Duodenal mucosa (tissue), 2 donors: ENCODE measurements around the gene DNPH1.

Experiments used
- H3K27ac ChIP-seq: one replicate; pipeline ENCODE4 v1.7.0; 2013; ENCODE audit warnings: low read depth, low read length
- H3K27me3 ChIP-seq, 2 donors: one replicate each; pipeline ENCODE4 v1.7.0; 2013; ENCODE audit warnings: low read length in 2 of 2, control low read depth in 1 of 2; ENCODE audit not compliant: insufficient read depth in 2 of 2, control insufficient read depth in 1 of 2
- H3K36me3 ChIP-seq, 2 donors: one replicate each; pipeline ENCODE4 v1.7.0; 2013; ENCODE audit warnings: low read length in 2 of 2, control low read depth in 1 of 2; ENCODE audit not compliant: insufficient read depth in 2 of 2, control insufficient read depth in 1 of 2
- H3K4me1 ChIP-seq, 2 donors: one replicate each; pipeline ENCODE4 v1.7.0; 2013; ENCODE audit warnings: low read length in 2 of 2, control low read depth in 1 of 2; ENCODE audit not compliant: insufficient read depth in 2 of 2, control insufficient read depth in 1 of 2
- H3K4me3 ChIP-seq, 2 donors: one replicate each; pipeline ENCODE4 v1.7.0; 2013; ENCODE audit warnings: low read length in 2 of 2, low read depth in 1 of 2
- H3K9ac ChIP-seq, 2 donors: one replicate each; pipeline ENCODE4 v1.7.0; 2013; ENCODE audit warnings: low read length in 2 of 2, low read depth in 1 of 2
- H3K9me3 ChIP-seq, 2 donors: one replicate each; pipeline ENCODE4 v1.7.0; 2013; ENCODE audit warnings: low read length in 2 of 2, control low read depth in 1 of 2; ENCODE audit not compliant: control insufficient read depth in 1 of 2

The DNPH1 gene

DNA sequence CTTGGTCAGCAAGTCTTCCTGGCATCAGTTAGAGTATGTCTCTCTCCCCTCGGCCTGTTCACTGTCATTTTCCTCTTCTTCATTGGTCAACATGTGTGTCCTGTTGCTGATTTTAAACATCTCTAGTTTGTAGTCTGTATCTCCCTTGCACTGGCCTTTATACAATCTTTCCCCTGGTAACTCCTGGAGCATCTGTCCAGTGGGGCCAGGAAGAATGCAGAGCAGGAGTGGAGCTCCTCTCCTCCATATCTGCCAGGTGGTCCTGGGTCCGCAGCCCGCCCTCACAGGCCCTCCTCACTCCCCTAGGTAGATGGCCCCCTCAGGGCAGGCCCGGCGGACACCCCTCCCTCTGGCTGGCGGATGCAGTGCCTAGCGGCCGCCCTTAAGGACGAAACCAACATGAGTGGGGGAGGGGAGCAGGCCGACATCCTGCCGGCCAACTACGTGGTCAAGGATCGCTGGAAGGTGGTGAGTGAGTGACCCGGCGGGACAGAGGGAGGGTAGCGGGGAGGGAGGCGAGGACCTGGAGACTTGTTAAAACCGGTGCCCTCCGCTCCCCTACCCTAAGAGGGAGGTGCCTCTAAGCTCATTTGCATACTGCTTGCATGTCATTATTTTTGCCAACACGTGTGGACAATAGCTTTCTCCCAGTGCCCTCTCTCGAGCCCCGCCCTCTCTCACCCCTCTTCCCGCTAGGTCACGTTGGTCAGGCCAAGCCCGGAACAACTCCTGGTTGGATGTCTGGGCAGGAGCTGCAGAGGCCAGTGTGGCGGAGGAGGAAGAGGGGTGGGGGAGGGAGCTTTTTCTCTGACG, 17.2 kb upstream of the DNPH1 start:
- H3K4me1 ChIP-seq: peaks cover 4 to 13% of the 10 kb centered on the region in 2 donors
- peak overlapping the region; percentile 75 to 87 for H3K4me3 ChIP-seq
- H3K9me3 ChIP-seq: no peaks in the 10 kb centered on the region
- no peak overlapping the region for H3K27ac ChIP-seq
- H3K27me3 ChIP-seq: peaks cover 46 to 51% of the 10 kb centered on the region in 2 donors
- H3K9ac ChIP-seq: peak overlapping the region in 1 of 2 donors; percentile 70
- no peaks in the 10 kb centered on the region for H3K36me3 ChIP-seq

DNA sequence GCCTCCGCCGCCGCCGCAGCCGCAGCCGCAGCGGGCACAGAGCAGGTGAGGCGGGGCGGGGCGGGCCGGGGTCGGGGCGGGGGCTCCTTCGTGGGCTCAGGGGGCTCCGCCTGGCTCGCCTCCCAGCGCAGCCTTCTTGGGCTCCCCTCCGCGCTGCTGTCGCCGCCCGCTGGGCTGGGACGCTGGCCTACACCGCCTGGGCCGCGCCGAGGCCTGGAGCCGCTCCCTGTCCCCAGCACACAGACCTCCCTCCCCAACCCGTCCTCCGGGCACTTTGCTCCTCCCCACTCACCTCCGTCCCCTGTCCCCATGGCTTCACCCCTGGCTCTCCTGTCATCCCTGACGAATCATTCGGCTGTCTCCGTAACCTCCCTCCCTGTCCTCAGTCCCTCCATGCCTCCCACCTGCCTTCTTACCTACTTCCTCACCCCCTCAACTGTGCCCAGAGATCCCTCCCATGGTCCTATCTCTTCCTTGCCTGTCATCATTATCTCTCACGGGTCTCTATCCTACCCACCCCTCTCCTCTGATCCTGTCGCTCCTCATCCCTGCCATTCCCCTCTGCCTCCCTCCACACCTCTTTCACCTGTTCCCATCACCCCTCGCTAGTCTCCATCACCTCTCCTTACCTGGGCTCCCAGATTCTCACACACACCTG, 14.5 kb upstream of the DNPH1 start:
- Histone ChIP-seq H3K4me3 (no peak overlapping the region), H3K27me3 (peaks cover 36 to 45% of the 10 kb centered on the region in 2 donors)

DNA sequence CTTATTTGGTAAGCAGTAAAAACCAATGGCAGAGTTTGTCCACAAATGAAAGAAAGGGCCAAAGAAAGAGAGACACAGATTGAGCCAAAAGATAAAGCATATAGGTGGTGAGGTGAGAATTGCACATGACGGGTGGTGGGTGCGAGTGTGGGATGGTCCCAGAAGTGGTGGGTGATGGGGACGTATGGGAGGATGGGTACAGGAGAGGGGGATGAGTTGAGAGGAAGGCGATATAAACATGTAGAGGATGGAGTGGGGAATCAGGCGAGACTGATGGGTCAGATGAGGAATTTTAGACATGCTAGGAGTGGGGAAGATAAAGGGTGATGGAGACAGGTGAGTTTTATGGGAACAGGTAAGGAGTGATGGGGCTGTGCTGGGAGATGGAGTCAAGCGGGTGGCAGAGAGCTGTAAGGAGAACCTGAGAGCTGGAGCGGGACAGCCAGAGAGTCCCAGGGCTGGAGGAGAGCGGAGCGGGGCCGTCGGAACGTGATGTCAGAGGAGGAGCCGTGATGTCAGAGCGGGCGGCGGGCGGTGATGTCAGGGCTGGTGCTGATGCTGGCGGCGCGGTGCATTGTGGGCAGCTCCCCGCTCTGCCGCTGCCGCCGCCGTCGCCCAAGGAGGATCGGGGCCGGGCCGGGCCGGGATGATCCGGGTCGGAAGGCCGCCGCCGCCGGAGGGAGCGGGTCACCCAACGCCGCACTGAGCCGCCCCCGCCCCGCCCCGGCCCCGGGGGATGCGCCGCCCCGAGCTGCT, 13.8 kb upstream of the DNPH1 start, which contains the start of gene TTBK1:
Gene TTBK1 (plus strand): TSS at position 574 of the 756 bp plus-strand sequence. CDS start 3,180 bp downstream, outside the sequence.
- H3K27me3 ChIP-seq: peaks cover 36 to 47% of the 10 kb centered on the region in 2 donors
- peaks cover 4 to 13% of the 10 kb centered on the region in 2 donors for H3K4me1 ChIP-seq
- no peaks in the 10 kb centered on the region for H3K36me3 ChIP-seq
- H3K9ac ChIP-seq: no peak within 1 kb of the TSS
- no peak within 1 kb of the TSS for H3K27ac ChIP-seq
- no peak within 1 kb of the TSS for H3K4me3 ChIP-seq
- H3K9me3 ChIP-seq: peaks cover 0 to 3% of the 10 kb centered on the region in 2 donors

More for the DNA sequence above, 14.5 kb upstream of the DNPH1 start:
- Histone ChIP-seq H3K9ac (no peak overlapping the region), H3K9me3 (peaks cover 0 to 3% of the 10 kb centered on the region in 2 donors), H3K4me1 (peaks cover 4 to 13% of the 10 kb centered on the region in 2 donors), H3K27ac (no peak overlapping the region), H3K36me3 (no peaks in the 10 kb centered on the region)

- H3K27me3 ChIP-seq: peaks cover 39 to 50% of the 10 kb centered on the region in 2 donors
- no peak overlapping the region for H3K4me3 ChIP-seq
- no peaks in the 10 kb centered on the region for H3K36me3 ChIP-seq
- H3K9me3 ChIP-seq: peaks cover 0 to 3% of the 10 kb centered on the region in 2 donors
- H3K27ac ChIP-seq: no peak overlapping the region
- peaks cover 0 to under 1% of the 10 kb centered on the region in 2 donors for H3K4me1 ChIP-seq
- no peak overlapping the region for H3K9ac ChIP-seq
Observed at GRCh38 chr6:43241446-43241845, 12.2 kb upstream of the DNPH1 start.

DNA sequence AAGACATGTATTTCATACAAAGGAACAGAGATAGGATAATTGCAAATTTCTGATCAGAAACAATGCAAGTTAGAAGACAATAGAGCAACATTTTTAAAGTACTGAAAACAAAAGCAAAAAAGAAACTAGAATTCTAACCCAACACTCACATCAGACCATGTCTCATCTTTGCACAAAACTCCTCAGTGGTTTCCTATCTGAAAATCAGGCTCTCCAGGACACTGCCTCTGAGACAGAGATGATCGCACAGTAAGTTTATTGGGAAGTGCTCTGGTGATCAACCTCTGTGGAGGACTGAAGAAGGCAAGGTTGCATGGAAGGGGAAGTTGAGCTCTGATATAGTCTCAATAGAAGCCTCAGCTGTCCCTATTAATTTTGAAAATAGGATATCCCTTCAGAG, 11.7 kb upstream of the DNPH1 start:
- Histone ChIP-seq H3K36me3 (no peaks in the 10 kb centered on the region), H3K4me3 (no peak overlapping the region), H3K9me3 (peaks cover 0 to 3% of the 10 kb centered on the region in 2 donors), H3K4me1 (no peaks in the 10 kb centered on the region), H3K9ac (no peak overlapping the region), H3K27ac (no peak overlapping the region), H3K27me3 (peaks cover 36 to 50% of the 10 kb centered on the region in 2 donors)

GRCh38 chr6:43239054-43239453, 9.8 kb upstream of the DNPH1 start:
- Histone ChIP-seq H3K27ac (no peak overlapping the region), H3K36me3 (no peaks in the 10 kb centered on the region), H3K27me3 (peaks cover 20 to 31% of the 10 kb centered on the region in 2 donors), H3K9me3 (peaks cover 0 to 3% of the 10 kb centered on the region in 2 donors), H3K4me1 (no peaks in the 10 kb centered on the region), H3K9ac (no peak overlapping the region), H3K4me3 (no peak overlapping the region)

DNA sequence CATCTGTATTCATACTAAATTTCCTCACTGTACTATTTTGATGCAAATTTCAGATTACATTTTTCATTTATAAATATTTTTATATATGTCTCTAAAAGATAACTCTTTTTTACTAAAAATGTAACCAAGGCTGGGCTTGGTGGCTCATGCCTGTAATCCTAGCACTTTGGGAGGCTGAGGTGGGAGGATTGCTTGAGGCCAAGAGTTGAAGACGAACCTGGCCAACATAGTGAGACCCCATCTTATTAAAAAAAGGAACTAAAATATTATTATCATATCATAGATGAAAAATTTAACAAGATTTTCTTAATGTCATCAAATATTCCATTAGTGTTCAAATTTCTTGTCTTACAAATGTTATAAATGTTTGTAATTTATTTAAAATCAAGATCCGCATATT, 6.6 kb upstream of the DNPH1 start:
- Histone ChIP-seq H3K9me3 (peaks cover 0 to 3% of the 10 kb centered on the region in 2 donors), H3K27me3 (peaks cover 3 to 8% of the 10 kb centered on the region in 2 donors), H3K9ac (no peak overlapping the region), H3K4me3 (no peak overlapping the region), H3K36me3 (no peaks in the 10 kb centered on the region), H3K4me1 (no peaks in the 10 kb centered on the region), H3K27ac (no peak overlapping the region)

- Histone ChIP-seq H3K36me3 (no peaks in the 10 kb centered on the region), H3K27me3 (peaks cover 0 to 2% of the 10 kb centered on the region in 2 donors), H3K4me1 (peaks cover 8 to 9% of the 10 kb centered on the region in 2 donors), H3K9ac (no peak overlapping the region), H3K27ac (no peak overlapping the region), H3K4me3 (no peak overlapping the region), H3K9me3 (no peaks in the 10 kb centered on the region)
Observed at GRCh38 chr6:43231735-43232450, 2.6 kb upstream of the DNPH1 start.

DNA sequence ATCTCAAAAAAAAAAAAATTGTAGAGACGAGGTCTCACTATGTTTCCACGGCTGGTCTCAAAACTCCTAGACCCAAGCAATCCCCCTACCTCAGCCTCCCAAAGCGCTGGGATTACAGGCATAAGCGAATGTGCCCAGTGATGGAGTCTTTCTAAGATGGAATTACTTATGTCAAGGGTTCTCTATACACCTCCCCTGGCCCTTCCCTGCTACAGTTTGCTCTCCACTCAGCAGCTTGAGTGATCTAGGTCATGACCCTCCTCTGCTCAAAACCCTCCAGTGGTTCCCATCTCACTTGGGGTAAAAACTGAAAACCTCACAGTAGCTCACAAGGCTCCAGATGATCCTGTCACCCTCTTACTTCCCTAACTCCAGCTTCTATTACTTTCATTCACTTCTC, 1.8 kb upstream of the DNPH1 start:
- H3K36me3 ChIP-seq: peaks cover 0 to 3% of the 10 kb centered on the region in 2 donors
- H3K9ac ChIP-seq: no peak overlapping the region
- peaks cover 8 to 9% of the 10 kb centered on the region in 2 donors for H3K4me1 ChIP-seq
- H3K9me3 ChIP-seq: no peaks in the 10 kb centered on the region
- H3K27me3 ChIP-seq: peaks cover 0 to 2% of the 10 kb centered on the region in 2 donors
- no peak overlapping the region for H3K27ac ChIP-seq
- no peak overlapping the region for H3K4me3 ChIP-seq
